Testis (tissue), 3 donors: ENCODE data around the gene EBI3. TPM values are rescaled to one million over a fixed set of nuclear protein-coding genes. Genes with fewer than 3 reads are reported as not detected.

Experiments
- DNase-seq: peaks from one replicate; pipeline ENCODE4 v3.0.0-alpha.2; 2019
- H3K27ac ChIP-seq, 2 donors: fragments of 200-600 bp; sonication (generic); one replicate each; pipeline ENCODE4 v1.5.1; 2019
- H3K27me3 ChIP-seq: fragments of 200-600 bp; sonication (generic); one replicate; pipeline ENCODE4 v1.5.1; 2019
- H3K36me3 ChIP-seq: fragments of 200-600 bp; sonication (generic); one replicate; pipeline ENCODE4 v1.5.1; 2017; ENCODE audit warnings: low read depth; ENCODE audit errors: missing control alignments
- H3K4me1 ChIP-seq: fragments of 200-600 bp; sonication (generic); one replicate; pipeline ENCODE4 v1.5.1; 2019
- H3K4me3 ChIP-seq, 2 donors: fragments of 200-600 bp; sonication (generic); one replicate each; pipeline ENCODE4 v1.5.1; 2017 to 2019
- H3K9me3 ChIP-seq: fragments of 200-600 bp; sonication (generic); one replicate; pipeline ENCODE4 v1.5.1; 2017
- CTCF ChIP-seq, 3 experiments: fragments of 450-650 bp in 2 of 3; fragments of 200-600 bp in 1 of 3; sonication (generic) in 1 of 3; IDR thresholded peaks; one replicate each; pipeline ENCODE4 v1.5.1; 2016 to 2019; ENCODE audit warnings: antibody characterized with exemption in 3 of 3, mild to moderate bottlenecking in 2 of 3, moderate library complexity in 1 of 3
- POLR2A ChIP-seq: fragments of 450-650 bp; IDR thresholded peaks from one replicate; pipeline ENCODE4 v1.6.1; 2017; ENCODE audit warnings: antibody characterized with exemption, mild to moderate bottlenecking, moderate library complexity
- WGBS, 2 donors: methylation state at CpG; one replicate each; pipeline ENCODE4 v1.1.5; 2018; 5-methylcytosine and 5-hydroxymethylcytosine counted together
- intact Hi-C: fragments of 100-400 bp; cut with DNase I; formaldehyde crosslinking; loops from one replicate; pipeline ENCODE4 v1.15.1; 2023; ENCODE audit warnings: low total_unique reads
- polyA plus RNA-seq: library from polyadenylated mRNA; stranded (reverse); fragments of 350-450 nt; fragmentation: Illumina TruSeq; extraction: RNeasy Lipid Tissue Mini Kit (QIAGEN cat#74804); gene quantifications from one replicate; pipeline ENCODE4 v1.2.3, GENCODE V29; 2014; ENCODE audit warnings: low read depth, low replicate concordance; ENCODE audit not compliant: insufficient read depth
- total RNA-seq, 2 donors: library from RNA; depleted of rRNA; stranded (reverse); fragments of >200 nt; gene quantifications; one replicate each; pipeline ENCODE4 v1.2.3, GENCODE V29; 2016

EBI3 gene
- total and polyA plus RNA-seq, 3 donors from 2014 or later, result 1.3 to 8.4 (median 1.9) TPM

GRCh38 chr19:4184718-4185352 lies 44.5 kb upstream of the EBI3 start:
- H3K4me1 ChIP-seq, result peaks cover 9% of the 10 kb centered on the region
- 89 to 93% methylated on average over 2 of the region's 2 CpGs for WGBS, 2 donors
- no peaks in the 10 kb centered on the region for H3K36me3 ChIP-seq
- no peak overlapping the region for H3K4me3 ChIP-seq
- TF ChIP-seq CTCF (IDR thresholded peaks at IDR 0.05) (no peak), POLR2A (no peak)
- no peaks in the 10 kb centered on the region for H3K9me3 ChIP-seq
- H3K27me3 ChIP-seq, result no peaks in the 10 kb centered on the region
- intact Hi-C loops, result no loop called here
- H3K27ac ChIP-seq, result no peak overlapping the region
- DNase-seq, result no peak

GRCh38 chr19:4185413-4186086 lies 43.8 kb upstream of the EBI3 start:
- no peaks in the 10 kb centered on the region for H3K9me3 ChIP-seq
- H3K4me3 ChIP-seq, result no peak overlapping the region
- WGBS, 2 donors, result 71 to 85% methylated on average over 9 of the region's 9 CpGs
- intact Hi-C loops, result no loop called here
- TF ChIP-seq CTCF (IDR thresholded peaks at IDR 0.05) (no peak), POLR2A (no peak)
- H3K27ac ChIP-seq, result no peak overlapping the region
- H3K4me1 ChIP-seq, result peaks cover 9% of the 10 kb centered on the region
- H3K36me3 ChIP-seq, result no peaks in the 10 kb centered on the region
- H3K27me3 ChIP-seq, result no peaks in the 10 kb centered on the region
- no peak for DNase-seq

- DNase-seq, result peak; percentile 83
- Histone ChIP-seq H3K9me3 (no peaks in the 10 kb centered on the region), H3K27me3 (no peaks in the 10 kb centered on the region), H3K27ac (no peak overlapping the region), H3K4me3 (no peak overlapping the region), H3K4me1 (peaks cover 7% of the 10 kb centered on the region), H3K36me3 (no peaks in the 10 kb centered on the region)
- WGBS, 2 donors, result 41 to 46% methylated on average over 22 of the region's 22 CpGs
- TF ChIP-seq POLR2A, result no peak
- peak in 2 of 3 experiments; percentile 45 to 71 for TF ChIP-seq CTCF (IDR thresholded peaks at IDR 0.05)
- intact Hi-C loops, result no loop called here
Measured at GRCh38 chr19:4186087-4186993, 43.0 kb upstream of the EBI3 start.

GRCh38 chr19:4187313-4188122 lies 41.8 kb upstream of the EBI3 start:
- H3K4me3 ChIP-seq, result no peak overlapping the region
- no peaks in the 10 kb centered on the region for H3K36me3 ChIP-seq
- DNase-seq, result no peak
- H3K9me3 ChIP-seq, result no peaks in the 10 kb centered on the region
- intact Hi-C loops, result no loop called here
- H3K27me3 ChIP-seq, result no peaks in the 10 kb centered on the region
- H3K27ac ChIP-seq, result no peak overlapping the region
- 93 to 94% methylated on average over 10 of the region's 10 CpGs for WGBS, 2 donors
- no peaks in the 10 kb centered on the region for H3K4me1 ChIP-seq
- no peak for TF ChIP-seq POLR2A
- TF ChIP-seq CTCF (IDR thresholded peaks at IDR 0.05), result no peak
